GM13976 (cell line): ENCODE results near the gene CCDC91.

Experiments used
- DNase-seq: peaks from one replicate; pipeline ENCODE4 v3.0.0; 2012; ENCODE audit warnings: low spot score
- CTCF ChIP-seq: IDR thresholded peaks from 2 replicates; pipeline ENCODE4 v1.5.1; 2012; ENCODE audit warnings: borderline replicate concordance, mild to moderate bottlenecking; ENCODE audit not compliant: insufficient read depth; ENCODE audit errors: extremely low read depth, missing control alignments, control extremely low read depth
- in situ Hi-C: fragments of 300-500 bp; cut with MboI; formaldehyde crosslinking; loops from one replicate; pipeline ENCODE4 v1.12.0; 2022; ENCODE audit warnings: low sequenced_read_pairs, mixed read lengths, inconsistent platforms; ENCODE audit not compliant: unreplicated experiment

Gene CCDC91

GRCh38 chr12:28443337-28443736 is 253.1 kb downstream of the CCDC91 start:
- in situ Hi-C loops, result no loop called here
- no peak for DNase-seq
- no peak for TF ChIP-seq CTCF

GRCh38 chr12:28446031-28446430 is 255.8 kb downstream of the CCDC91 start:
- in situ Hi-C loops, result no loop called here
- DNase-seq, result no peak
- TF ChIP-seq CTCF, result no peak

GRCh38 chr12:28453686-28454085 is 263.4 kb downstream of the CCDC91 start:
- in situ Hi-C loops, result no loop called here
- no peak for DNase-seq
- TF ChIP-seq CTCF, result no peak

GRCh38 chr12:28456934-28457710 is 266.9 kb downstream of the CCDC91 start:
- DNase-seq, result no peak
- in situ Hi-C loops, result no loop called here
- no peak for TF ChIP-seq CTCF

- in situ Hi-C loops, result no loop called here
- TF ChIP-seq CTCF, result no peak
- DNase-seq, result no peak
Observed at GRCh38 chr12:28457785-28458184, 267.5 kb downstream of the CCDC91 start.

- DNase-seq, result no peak
- no peak for TF ChIP-seq CTCF
- in situ Hi-C loops, result no loop called here
Observed at GRCh38 chr12:28459481-28459880, 269.2 kb downstream of the CCDC91 start.
